Measurements from ENCODE around the gene CHST3. TPM values are rescaled to one million over a fixed set of nuclear protein-coding genes. Genes with fewer than 3 reads are reported as not detected.
"Not testable (repeated sequence)": the region's sequence is repeated elsewhere in the genome, so short reads cannot be mapped to it uniquely, and the experiment has no call there.

CHST3 gene
- polyA plus RNA-seq, 2 donors, result 2.6 to 3.2 TPM

DNA sequence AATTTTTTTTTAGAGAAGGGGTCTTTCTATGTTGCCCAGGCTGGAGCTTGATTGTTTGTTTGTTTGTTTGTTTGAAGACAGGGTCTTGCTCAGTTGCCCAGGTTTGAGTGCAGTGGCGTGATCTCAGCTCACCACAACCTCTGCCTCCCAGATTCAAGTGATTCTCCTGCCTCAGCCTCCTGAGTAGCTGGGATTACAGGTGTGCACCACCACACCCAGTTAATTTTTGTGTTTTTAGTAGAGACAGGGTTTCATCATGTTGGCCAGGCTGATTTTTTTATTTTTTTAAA is 13.4 kb downstream of the CHST3 start:
- not testable (repeated sequence) for H3K27ac ChIP-seq (ENCODE audit: low read depth in 2 of 2, low read length in 1 of 2); H3K27me3 ChIP-seq (ENCODE audit: control insufficient read depth in 1 of 2, insufficient read depth in 2 of 2, low read length in 2 of 2); H3K36me3 ChIP-seq (ENCODE audit: control insufficient read depth in 2 of 2, insufficient read depth in 2 of 2, low read length in 1 of 2); H3K4me3 ChIP-seq (ENCODE audit: low read depth in 1 of 2, low read length in 2 of 2); H3K9me3 ChIP-seq (ENCODE audit: control insufficient read depth in 2 of 2, insufficient read depth in 1 of 2, low read depth in 1 of 2, low read length in 1 of 2)
- WGBS, 2 donors, result 93 to 98% methylated on average over 1 of the region's 1 CpG
- peaks cover 26 to 31% of the 10 kb centered on the region in 2 donors for H3K4me1 ChIP-seq (ENCODE audit: control insufficient read depth in 2 of 2, insufficient read depth in 2 of 2, low read length in 1 of 2)

DNA sequence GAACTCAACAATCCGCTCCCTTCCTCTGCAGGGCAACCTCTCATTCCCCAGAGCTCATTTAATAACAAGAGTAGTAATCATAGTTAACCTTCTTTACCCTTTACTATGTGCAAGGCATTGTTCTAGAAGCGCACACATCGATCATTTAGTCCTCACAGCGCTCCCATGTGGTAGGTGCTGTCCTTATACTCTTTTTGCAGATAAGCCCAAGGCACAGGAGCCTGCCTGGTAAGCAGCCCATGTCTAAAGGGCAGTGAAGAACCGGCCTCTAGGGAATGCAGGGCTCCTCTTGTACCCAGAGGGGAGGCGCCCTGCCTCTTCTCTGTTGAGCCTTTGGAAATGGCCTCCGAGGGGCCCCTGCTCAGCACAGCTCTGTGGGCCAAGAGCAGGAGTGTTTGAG is 14.3 kb downstream of the CHST3 start:
- no peak overlapping the region for H3K27ac ChIP-seq (ENCODE audit: low read depth in 2 of 2, low read length in 1 of 2)
- H3K9me3 ChIP-seq (ENCODE audit: control insufficient read depth in 2 of 2, insufficient read depth in 1 of 2, low read depth in 1 of 2, low read length in 1 of 2), result no peaks in the 10 kb centered on the region
- no peaks in the 10 kb centered on the region for H3K27me3 ChIP-seq (ENCODE audit: control insufficient read depth in 1 of 2, insufficient read depth in 2 of 2, low read length in 2 of 2)
- H3K36me3 ChIP-seq (ENCODE audit: control insufficient read depth in 2 of 2, insufficient read depth in 2 of 2, low read length in 1 of 2), result no peaks in the 10 kb centered on the region
- H3K4me1 ChIP-seq (ENCODE audit: control insufficient read depth in 2 of 2, insufficient read depth in 2 of 2, low read length in 1 of 2), result peaks cover 24% of the 10 kb centered on the region in 2 donors
- WGBS, 2 donors, result 78 to 79% methylated on average over 7 of the region's 7 CpGs
- H3K4me3 ChIP-seq (ENCODE audit: low read depth in 1 of 2, low read length in 2 of 2), result no peak overlapping the region

DNA sequence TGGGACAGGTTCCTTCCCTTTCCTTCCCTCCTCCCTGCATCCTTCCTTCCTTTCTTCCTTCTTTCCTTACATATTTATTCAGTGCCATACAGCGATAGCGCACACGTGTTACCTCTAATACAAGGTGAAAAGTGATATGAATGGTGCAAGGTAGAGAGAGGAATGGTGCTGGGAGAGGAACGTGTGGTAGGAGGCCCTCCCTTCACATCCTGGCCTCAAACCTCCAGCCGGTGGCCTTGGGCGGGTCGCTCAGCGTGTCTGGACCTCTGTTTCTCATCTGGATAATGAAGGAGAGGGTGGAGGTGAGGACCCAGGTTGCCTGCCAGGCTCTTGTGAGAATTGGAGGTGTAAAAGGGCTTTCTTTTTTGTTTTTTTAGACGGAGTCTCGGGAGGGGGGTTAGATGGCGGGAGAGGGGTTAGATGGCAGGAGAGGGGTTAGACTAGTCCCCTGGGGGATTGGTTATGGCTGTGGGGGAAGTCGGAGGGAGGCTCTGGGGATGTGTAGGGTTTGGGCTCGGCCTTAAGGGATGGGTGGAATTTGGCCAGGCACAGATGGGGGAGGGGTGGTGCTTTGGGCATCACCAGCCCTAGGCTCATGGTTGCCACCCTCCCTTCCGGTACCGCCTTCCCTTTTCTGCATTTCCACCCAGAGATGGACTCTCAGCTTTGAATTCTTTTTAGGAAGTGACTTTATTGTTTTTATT is 14.9 kb downstream of the CHST3 start:
- WGBS, 2 donors, result 56 to 67% methylated on average over 15 of the region's 15 CpGs

DNA sequence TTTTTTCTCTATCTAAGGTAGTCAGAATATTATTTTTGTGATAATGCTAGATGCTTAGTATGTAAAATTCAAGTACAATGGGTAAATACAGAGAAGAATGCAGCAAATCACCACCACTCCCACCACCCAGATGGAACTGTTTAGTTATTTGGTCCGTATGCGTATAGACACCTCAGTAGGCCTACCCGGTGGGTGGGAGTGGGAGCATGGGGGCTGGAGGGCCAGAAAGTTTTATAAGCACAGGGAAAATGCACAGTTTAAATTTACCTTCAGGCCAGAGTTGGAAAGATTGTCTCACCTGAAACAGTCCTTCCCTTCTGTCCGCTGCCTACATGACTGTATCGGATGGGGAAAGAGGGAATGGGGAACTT is 15.5 kb downstream of the CHST3 start:
- H3K36me3 ChIP-seq (ENCODE audit: control insufficient read depth in 2 of 2, insufficient read depth in 2 of 2, low read length in 1 of 2), result no peaks in the 10 kb centered on the region
- peaks cover 15 to 21% of the 10 kb centered on the region in 2 donors for H3K4me1 ChIP-seq (ENCODE audit: control insufficient read depth in 2 of 2, insufficient read depth in 2 of 2, low read length in 1 of 2)
- 86 to 89% methylated on average over 5 of the region's 5 CpGs for WGBS, 2 donors
- H3K9me3 ChIP-seq (ENCODE audit: control insufficient read depth in 2 of 2, insufficient read depth in 1 of 2, low read depth in 1 of 2, low read length in 1 of 2), result no peaks in the 10 kb centered on the region
- no peaks in the 10 kb centered on the region for H3K27me3 ChIP-seq (ENCODE audit: control insufficient read depth in 1 of 2, insufficient read depth in 2 of 2, low read length in 2 of 2)
- H3K27ac ChIP-seq (ENCODE audit: low read depth in 2 of 2, low read length in 1 of 2), result no peak overlapping the region
- H3K4me3 ChIP-seq (ENCODE audit: low read depth in 1 of 2, low read length in 2 of 2), result no peak overlapping the region

More for the DNA sequence above, 14.9 kb downstream of the CHST3 start:
- H3K27ac ChIP-seq (ENCODE audit: low read depth in 2 of 2, low read length in 1 of 2), result no peak overlapping the region
- H3K4me3 ChIP-seq (ENCODE audit: low read depth in 1 of 2, low read length in 2 of 2), result no peak overlapping the region
- H3K36me3 ChIP-seq (ENCODE audit: control insufficient read depth in 2 of 2, insufficient read depth in 2 of 2, low read length in 1 of 2), result no peaks in the 10 kb centered on the region
- H3K4me1 ChIP-seq (ENCODE audit: control insufficient read depth in 2 of 2, insufficient read depth in 2 of 2, low read length in 1 of 2), result peaks cover 20 to 21% of the 10 kb centered on the region in 2 donors
- H3K27me3 ChIP-seq (ENCODE audit: control insufficient read depth in 1 of 2, insufficient read depth in 2 of 2, low read length in 2 of 2), result no peaks in the 10 kb centered on the region
- H3K9me3 ChIP-seq (ENCODE audit: control insufficient read depth in 2 of 2, insufficient read depth in 1 of 2, low read depth in 1 of 2, low read length in 1 of 2), result no peaks in the 10 kb centered on the region

DNA sequence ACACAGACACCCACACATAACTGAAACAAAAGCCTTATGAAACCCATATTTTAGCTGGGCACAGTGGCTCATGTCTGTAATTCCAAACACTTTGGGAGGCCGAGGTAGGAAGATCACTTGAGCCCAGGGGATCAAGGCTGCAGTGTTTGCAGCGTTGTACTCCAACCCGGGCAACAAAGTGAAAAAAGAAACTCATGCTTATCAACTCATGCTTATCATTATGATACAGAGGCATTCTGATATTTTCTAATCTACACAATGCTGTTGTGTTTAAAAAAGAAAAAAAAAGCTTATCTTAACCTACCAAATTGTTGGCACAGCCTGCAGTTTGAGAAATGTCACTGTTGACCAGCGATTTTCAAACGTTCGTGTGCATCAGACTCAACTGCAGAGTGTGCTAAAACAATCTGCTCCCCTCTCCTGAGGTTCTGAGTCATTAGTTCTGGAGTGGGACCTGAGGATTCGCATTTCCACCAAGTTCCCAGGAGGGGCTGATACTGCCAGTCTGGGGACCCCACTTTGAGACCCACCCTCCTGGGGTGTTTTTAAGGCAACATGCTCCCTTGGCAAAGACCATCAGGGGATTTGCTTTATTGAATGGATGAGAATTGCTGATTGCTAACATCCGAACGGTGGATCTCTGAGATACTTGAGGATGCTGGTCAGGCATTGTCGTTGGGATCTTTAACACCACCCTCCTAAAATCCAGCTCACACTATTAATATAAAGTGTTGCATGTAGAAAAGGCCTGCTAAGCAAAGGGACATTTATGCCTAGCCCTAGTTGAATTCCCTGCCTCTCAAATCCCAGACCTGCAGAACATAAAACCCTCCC is 16.2 kb downstream of the CHST3 start:
- WGBS, 2 donors, result 47 to 50% methylated on average over 10 of the region's 10 CpGs
- H3K4me3 ChIP-seq (ENCODE audit: low read depth in 1 of 2, low read length in 2 of 2), result no peak overlapping the region
- H3K4me1 ChIP-seq (ENCODE audit: control insufficient read depth in 2 of 2, insufficient read depth in 2 of 2, low read length in 1 of 2), result peaks cover 12 to 21% of the 10 kb centered on the region in 2 donors
- no peaks in the 10 kb centered on the region for H3K27me3 ChIP-seq (ENCODE audit: control insufficient read depth in 1 of 2, insufficient read depth in 2 of 2, low read length in 2 of 2)
- no peaks in the 10 kb centered on the region for H3K36me3 ChIP-seq (ENCODE audit: control insufficient read depth in 2 of 2, insufficient read depth in 2 of 2, low read length in 1 of 2)
- H3K27ac ChIP-seq (ENCODE audit: low read depth in 2 of 2, low read length in 1 of 2), result peak overlapping the region in 1 of 2 donors; percentile 18
- no peaks in the 10 kb centered on the region for H3K9me3 ChIP-seq (ENCODE audit: control insufficient read depth in 2 of 2, insufficient read depth in 1 of 2, low read depth in 1 of 2, low read length in 1 of 2)

DNA sequence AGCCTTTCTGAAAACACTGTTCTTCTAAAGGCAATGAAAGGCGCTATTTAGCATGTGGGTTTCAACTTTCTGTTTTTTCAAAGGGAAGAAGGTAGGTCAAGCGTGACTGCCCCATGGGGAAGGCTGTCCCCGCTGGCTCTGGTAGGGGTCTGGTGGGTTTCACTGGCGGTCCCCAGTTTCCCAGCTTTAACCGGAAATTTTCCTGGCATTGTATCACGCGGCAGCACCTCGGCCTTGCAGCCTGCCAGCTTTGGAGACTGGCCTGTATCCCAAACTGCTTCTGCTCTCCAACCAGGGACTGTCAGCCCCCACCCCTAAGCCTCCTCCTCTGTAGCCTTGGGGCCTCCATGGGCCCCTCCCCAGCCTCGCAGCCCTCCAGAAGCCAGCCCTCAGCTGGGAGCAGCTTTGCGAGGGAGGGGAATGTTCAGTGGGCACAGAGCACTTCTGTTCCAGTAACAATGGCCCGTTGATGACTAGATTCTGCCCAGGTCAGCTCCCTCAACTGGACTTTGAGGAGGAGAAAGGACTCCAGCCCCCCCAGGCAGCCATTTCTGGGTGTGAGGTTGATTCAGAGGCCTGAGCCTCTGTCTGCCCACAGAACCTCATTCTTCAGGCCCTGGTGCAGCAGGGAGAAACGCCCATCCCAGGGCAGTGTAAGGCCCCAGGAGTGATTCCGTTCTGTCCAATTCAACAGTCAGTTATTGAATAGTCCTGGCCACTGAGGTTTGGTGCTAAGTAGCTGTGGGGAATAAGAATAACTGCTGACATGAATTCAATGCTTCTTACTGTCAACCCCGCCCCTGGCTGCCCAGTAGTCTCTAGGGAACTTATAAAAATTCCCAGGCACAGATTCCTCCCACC is 17.1 kb downstream of the CHST3 start:
- Histone ChIP-seq H3K4me3 (ENCODE audit: low read depth in 1 of 2, low read length in 2 of 2) (no peak overlapping the region), H3K36me3 (ENCODE audit: control insufficient read depth in 2 of 2, insufficient read depth in 2 of 2, low read length in 1 of 2) (no peaks in the 10 kb centered on the region), H3K27me3 (ENCODE audit: control insufficient read depth in 1 of 2, insufficient read depth in 2 of 2, low read length in 2 of 2) (no peaks in the 10 kb centered on the region), H3K27ac (ENCODE audit: low read depth in 2 of 2, low read length in 1 of 2) (peak overlapping the region; percentile 26 to 48), H3K9me3 (ENCODE audit: control insufficient read depth in 2 of 2, insufficient read depth in 1 of 2, low read depth in 1 of 2, low read length in 1 of 2) (no peaks in the 10 kb centered on the region), H3K4me1 (ENCODE audit: control insufficient read depth in 2 of 2, insufficient read depth in 2 of 2, low read length in 1 of 2) (peaks cover 6 to 14% of the 10 kb centered on the region in 2 donors)
- 39 to 49% methylated on average over 14 of the region's 14 CpGs for WGBS, 2 donors

DNA sequence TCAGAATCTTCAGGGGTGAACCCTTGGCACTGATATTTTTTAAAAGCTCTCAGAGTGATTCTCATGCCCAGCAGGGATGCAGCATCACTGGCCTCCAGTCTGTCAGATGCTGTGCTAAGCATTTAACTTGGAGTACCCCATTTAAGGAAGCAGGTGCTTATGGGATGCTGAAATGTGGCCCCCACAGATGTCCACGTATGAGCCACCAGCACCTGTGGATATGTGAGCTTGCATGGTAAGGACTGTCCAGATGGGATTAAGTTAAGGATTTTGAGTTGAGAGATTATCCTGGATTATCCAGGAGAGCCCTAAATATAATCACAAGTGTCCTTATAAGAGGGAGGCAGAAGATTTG is 17.7 kb downstream of the CHST3 start:
- Histone ChIP-seq H3K36me3 (ENCODE audit: control insufficient read depth in 2 of 2, insufficient read depth in 2 of 2, low read length in 1 of 2) (no peaks in the 10 kb centered on the region), H3K4me1 (ENCODE audit: control insufficient read depth in 2 of 2, insufficient read depth in 2 of 2, low read length in 1 of 2) (peaks cover 10 to 12% of the 10 kb centered on the region in 2 donors), H3K27ac (ENCODE audit: low read depth in 2 of 2, low read length in 1 of 2) (peak overlapping the region in 1 of 2 donors; percentile 48), H3K4me3 (ENCODE audit: low read depth in 1 of 2, low read length in 2 of 2) (no peak overlapping the region), H3K27me3 (ENCODE audit: control insufficient read depth in 1 of 2, insufficient read depth in 2 of 2, low read length in 2 of 2) (no peaks in the 10 kb centered on the region), H3K9me3 (ENCODE audit: control insufficient read depth in 2 of 2, insufficient read depth in 1 of 2, low read depth in 1 of 2, low read length in 1 of 2) (no peaks in the 10 kb centered on the region)
- 63 to 67% methylated on average over 1 of the region's 1 CpG for WGBS, 2 donors

DNA sequence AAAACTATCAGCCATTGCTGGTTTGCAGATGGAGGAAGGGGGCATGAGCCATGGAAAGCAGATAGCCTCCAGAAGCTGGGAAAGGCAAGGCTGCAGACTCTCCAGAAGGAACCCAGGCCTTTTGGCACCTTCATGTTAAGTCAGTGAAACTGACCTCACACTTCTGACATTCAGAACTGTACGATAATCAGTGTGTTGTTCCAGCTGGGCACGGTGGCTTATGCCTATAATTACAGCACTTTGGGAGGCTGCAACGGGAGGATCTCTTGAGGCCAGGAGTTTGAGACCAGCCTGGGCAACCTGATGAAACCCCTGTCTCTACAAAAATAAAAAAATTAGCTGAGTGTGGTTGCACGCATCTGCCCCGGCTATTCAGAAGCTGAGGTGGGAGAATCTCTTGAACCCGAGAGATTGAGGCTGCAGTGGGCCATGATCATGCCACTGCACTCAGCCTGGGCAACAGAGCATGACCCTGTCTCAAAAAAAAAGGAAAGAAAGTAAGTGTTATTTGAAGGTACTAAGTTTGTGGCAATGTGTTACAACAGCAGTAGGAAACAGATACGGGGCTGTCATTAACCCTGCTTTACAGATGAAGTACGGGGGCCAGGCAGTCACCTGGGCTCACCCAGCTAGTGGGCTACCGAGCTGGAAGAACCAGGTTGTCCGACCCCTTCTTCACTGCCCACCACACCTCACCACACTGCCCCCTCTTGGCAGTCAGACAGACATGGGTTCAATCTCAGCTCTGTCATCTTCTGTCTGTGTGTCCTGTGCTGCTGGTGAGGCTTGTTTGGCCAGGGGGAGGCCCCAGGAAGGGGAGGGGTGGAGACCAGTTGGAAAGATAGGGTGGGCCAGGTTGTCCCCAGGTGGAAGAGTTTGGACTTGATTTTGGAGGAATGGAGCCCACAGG is 18.3 kb downstream of the CHST3 start:
- WGBS, 2 donors, result 76 to 83% methylated on average over 10 of the region's 10 CpGs
- H3K27ac ChIP-seq (ENCODE audit: low read depth in 2 of 2, low read length in 1 of 2), result peak overlapping the region in 1 of 2 donors; percentile 16
- H3K36me3 ChIP-seq (ENCODE audit: control insufficient read depth in 2 of 2, insufficient read depth in 2 of 2, low read length in 1 of 2), result no peaks in the 10 kb centered on the region
- H3K9me3 ChIP-seq (ENCODE audit: control insufficient read depth in 2 of 2, insufficient read depth in 1 of 2, low read depth in 1 of 2, low read length in 1 of 2), result no peaks in the 10 kb centered on the region
- H3K4me1 ChIP-seq (ENCODE audit: control insufficient read depth in 2 of 2, insufficient read depth in 2 of 2, low read length in 1 of 2), result peaks cover 8 to 12% of the 10 kb centered on the region in 2 donors
- H3K4me3 ChIP-seq (ENCODE audit: low read depth in 1 of 2, low read length in 2 of 2), result no peak overlapping the region
- H3K27me3 ChIP-seq (ENCODE audit: control insufficient read depth in 1 of 2, insufficient read depth in 2 of 2, low read length in 2 of 2), result no peaks in the 10 kb centered on the region

All from esophagus (tissue), 2 donors.